Measurements from ENCODE around the gene ENDOD1. TPM values are rescaled to one million over a fixed set of nuclear protein-coding genes. Genes with fewer than 3 reads are reported as not detected.

The ENDOD1 gene
- polyA plus RNA-seq, 1 experiment = 11.0 TPM

- Histone ChIP-seq H3K36me3 (ENCODE audit: control insufficient read depth, insufficient read depth, low read length) (no peaks in the 10 kb centered on the region), H3K4me3 (ENCODE audit: low read depth, low read length) (no peak overlapping the region), H3K27me3 (ENCODE audit: control insufficient read depth, insufficient read depth, low read length) (no peaks in the 10 kb centered on the region)
- POLR2A ChIA-PET = no interaction called here
- CTCF ChIA-PET = interaction anchor here (1.7 kb wide), 1 partner anchor 10 kb away, joined by 3 read pairs; no protein-coding TSS in a partner anchor
- no peak for DNase-seq (ENCODE audit: low read depth)
- 0 out of 2 replicates have a peak, but pooled peaks have one; percentile 10 for TF ChIP-seq CTCF (IDR thresholded peaks at IDR 0.05; ENCODE audit: insufficient read depth, low read depth, low read length)
Observed at GRCh38 chr11:95138448-95138847, 48.8 kb downstream of the ENDOD1 start.

GRCh38 chr11:95140397-95141033 is 50.9 kb downstream of the ENDOD1 start:
- CTCF ChIA-PET = interaction anchor here (1.1 to 1.5 kb wide), 3 partner anchors 9 to 623 kb away, joined by 3 to 12 read pairs (median 4); partner anchors contain the start of gene SRSF8
- no peak for DNase-seq (ENCODE audit: low read depth)
- POLR2A ChIA-PET = no interaction called here

GRCh38 chr11:95142431-95142830 is 52.8 kb downstream of the ENDOD1 start:
- POLR2A ChIA-PET = no interaction called here
- CTCF ChIA-PET = interaction anchor here (0.8 to 1.2 kb wide), 4 partner anchors 8 to 519 kb away, joined by 3 to 4 read pairs (median 3); no protein-coding TSS in a partner anchor
- no peak for DNase-seq (ENCODE audit: low read depth)

More at GRCh38 chr11:95140397-95141033, 50.9 kb downstream of the ENDOD1 start:
- Histone ChIP-seq H3K27me3 (ENCODE audit: control insufficient read depth, insufficient read depth, low read length) (no peaks in the 10 kb centered on the region), H3K4me3 (ENCODE audit: low read depth, low read length) (no peak overlapping the region), H3K36me3 (ENCODE audit: control insufficient read depth, insufficient read depth, low read length) (no peaks in the 10 kb centered on the region)
- no peak for TF ChIP-seq CTCF (IDR thresholded peaks at IDR 0.05; ENCODE audit: insufficient read depth, low read depth, low read length)

GRCh38 chr11:95143106-95143681 is 53.5 kb downstream of the ENDOD1 start:
- no peak for TF ChIP-seq CTCF (IDR thresholded peaks at IDR 0.05; ENCODE audit: insufficient read depth, low read depth, low read length)
- DNase-seq (ENCODE audit: low read depth) = no peak
- no peaks in the 10 kb centered on the region for H3K27me3 ChIP-seq (ENCODE audit: control insufficient read depth, insufficient read depth, low read length)
- no peaks in the 10 kb centered on the region for H3K36me3 ChIP-seq (ENCODE audit: control insufficient read depth, insufficient read depth, low read length)
- ChIA-PET CTCF (interaction anchor here (1.2 kb wide), 1 partner anchor 520 kb away, joined by 3 read pairs; no protein-coding TSS in a partner anchor), POLR2A (no interaction called here)
- no peak overlapping the region for H3K4me3 ChIP-seq (ENCODE audit: low read depth, low read length)

More at GRCh38 chr11:95142431-95142830, 52.8 kb downstream of the ENDOD1 start:
- no peaks in the 10 kb centered on the region for H3K36me3 ChIP-seq (ENCODE audit: control insufficient read depth, insufficient read depth, low read length)
- no peak overlapping the region for H3K4me3 ChIP-seq (ENCODE audit: low read depth, low read length)
- no peaks in the 10 kb centered on the region for H3K27me3 ChIP-seq (ENCODE audit: control insufficient read depth, insufficient read depth, low read length)
- TF ChIP-seq CTCF (IDR thresholded peaks at IDR 0.05; ENCODE audit: insufficient read depth, low read depth, low read length) = no peak
